WTC11 (cell line): Measurements from ENCODE around the gene METTL9.

Experiments used
- ATF3 ChIP-seq: sonication (generic); formaldehyde crosslinking; conservative IDR thresholded peaks from 2 replicates; pipeline ENCODE4 v1.8.1; 2022; ENCODE audit warnings: mild to moderate bottlenecking, missing genetic modification reagents
- ATF6 ChIP-seq: sonication (generic); formaldehyde crosslinking; IDR thresholded peaks from 2 replicates; pipeline ENCODE4 v1.8.1; 2023; ENCODE audit warnings: mild to moderate bottlenecking, missing genetic modification reagents
- CREB1 ChIP-seq: sonication (generic); formaldehyde crosslinking; IDR thresholded peaks from 2 replicates; pipeline ENCODE4 v1.8.0; 2023; ENCODE audit warnings: mild to moderate bottlenecking, missing genetic modification reagents
- CTCF ChIP-seq: fragments of 200-600 bp; IDR thresholded peaks from 2 replicates; pipeline ENCODE4 v1.8.0; 2022; ENCODE audit warnings: antibody characterized with exemption
- E2F4 ChIP-seq: sonication (generic); formaldehyde crosslinking; IDR thresholded peaks from 2 replicates; pipeline ENCODE4 v1.8.1; 2022; ENCODE audit warnings: low read depth, mild to moderate bottlenecking, moderate library complexity, missing genetic modification reagents, borderline replicate concordance
- MAX ChIP-seq: sonication (generic); formaldehyde crosslinking; IDR thresholded peaks from 2 replicates; pipeline ENCODE4 v1.8.0; 2022; ENCODE audit warnings: mild to moderate bottlenecking, missing genetic modification reagents
- ZNF423 ChIP-seq: fragments of 250-450 bp; sonication (Bioruptor Pico); IDR thresholded peaks from 2 replicates; pipeline ENCODE4 v2.1.2; 2022; ENCODE audit warnings: mild to moderate bottlenecking, moderate library complexity
- ZNF512 ChIP-seq: sonication (generic); formaldehyde crosslinking; IDR thresholded peaks from 2 replicates; pipeline ENCODE4 v1.8.1; 2022; ENCODE audit warnings: missing genetic modification reagents, borderline replicate concordance

GRCh38 chr16:21701271-21701670 is 101.9 kb downstream of the METTL9 start:
- TF ChIP-seq ZNF512 (CRISPR knock-in tag) (no peak), CTCF (no peak), ZNF423 (CRISPR knock-in tag) (no peak), MAX (CRISPR knock-in tag) (no peak), CREB1 (CRISPR knock-in tag) (no peak), E2F4 (no peak), ATF6 (CRISPR knock-in tag) (no peak), ATF3 (CRISPR knock-in tag) (no peak)
